OCI-LY3 (cell line): ENCODE results near the gene MUL1.

Experiments used
- EZH2phosphoT487 ChIP-seq: fragments of 200-600 bp; shearing (Covaris generic); IDR thresholded peaks from 2 replicates; pipeline ENCODE4 v1.6.1; 2018; ENCODE audit warnings: antibody characterized with exemption, mixed run types, low read depth
- TF ChIP-seq, protein P1 (sequence below): fragments of 200-600, 300-600 bp; sonication (generic); IDR thresholded peaks from 2 replicates; pipeline ENCODE4 v1.5.1; 2014; ENCODE audit warnings: antibody characterized with exemption, low read length, low read depth

DNA sequence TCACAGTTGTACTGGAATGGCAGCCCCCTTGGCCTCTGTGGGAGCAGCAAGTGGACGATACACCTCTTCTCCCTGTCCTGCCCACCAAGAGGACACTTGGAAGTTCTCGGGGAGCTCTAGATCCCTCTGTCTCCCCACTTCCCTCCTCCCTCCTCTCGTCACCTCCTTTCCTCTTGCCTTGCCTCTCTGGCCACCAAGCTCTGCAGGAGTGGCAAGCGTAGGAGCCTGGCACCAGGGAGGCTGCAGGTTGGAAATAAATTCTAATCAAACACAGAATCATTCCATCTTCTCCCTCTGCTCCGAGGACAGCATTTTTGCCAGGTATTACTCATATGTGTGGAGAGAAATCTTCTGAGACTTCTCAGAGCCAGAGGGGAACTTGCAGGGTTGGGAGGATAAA lies 42.8 kb downstream of the MUL1 start:
- TF ChIP-seq, protein P1, sequence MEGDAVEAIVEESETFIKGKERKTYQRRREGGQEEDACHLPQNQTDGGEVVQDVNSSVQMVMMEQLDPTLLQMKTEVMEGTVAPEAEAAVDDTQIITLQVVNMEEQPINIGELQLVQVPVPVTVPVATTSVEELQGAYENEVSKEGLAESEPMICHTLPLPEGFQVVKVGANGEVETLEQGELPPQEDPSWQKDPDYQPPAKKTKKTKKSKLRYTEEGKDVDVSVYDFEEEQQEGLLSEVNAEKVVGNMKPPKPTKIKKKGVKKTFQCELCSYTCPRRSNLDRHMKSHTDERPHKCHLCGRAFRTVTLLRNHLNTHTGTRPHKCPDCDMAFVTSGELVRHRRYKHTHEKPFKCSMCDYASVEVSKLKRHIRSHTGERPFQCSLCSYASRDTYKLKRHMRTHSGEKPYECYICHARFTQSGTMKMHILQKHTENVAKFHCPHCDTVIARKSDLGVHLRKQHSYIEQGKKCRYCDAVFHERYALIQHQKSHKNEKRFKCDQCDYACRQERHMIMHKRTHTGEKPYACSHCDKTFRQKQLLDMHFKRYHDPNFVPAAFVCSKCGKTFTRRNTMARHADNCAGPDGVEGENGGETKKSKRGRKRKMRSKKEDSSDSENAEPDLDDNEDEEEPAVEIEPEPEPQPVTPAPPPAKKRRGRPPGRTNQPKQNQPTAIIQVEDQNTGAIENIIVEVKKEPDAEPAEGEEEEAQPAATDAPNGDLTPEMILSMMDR: no peak
- no peak for TF ChIP-seq EZH2phosphoT487
